GM12878 (cell line): ENCODE measurements around the gene PPP1R2B. TPM values are rescaled to one million over a fixed set of nuclear protein-coding genes. Genes with fewer than 3 reads are reported as not detected.

Source experiments
- ATAC-seq: fragments of 200-7000 bp; cut with Tn5 transposase; 3 replicates; pipeline ENCODE4 v1.9.1; 2020; ENCODE audit warnings: mild to moderate bottlenecking, moderate library complexity
- BruUV-seq: library from RNA; stranded (reverse); fragments of 400-500 nt; replicated peaks from 2 replicates; lab custom pipeline; 2021; lab: Mats Ljungman, UMichigan
- CTCF ChIA-PET: fragments of 300-600 bp; sonication (Branson Sonifier 250); formaldehyde crosslinking; extraction: SDS; loops from one replicate; lab custom pipeline; 2021; ENCODE audit warnings: inconsistent platforms; lab: Yijun Ruan, JAX
- POLR2A ChIA-PET: fragments of 350-600 bp; formaldehyde crosslinking; extraction: SDS; loops from one replicate; lab custom pipeline; 2021; ENCODE audit warnings: inconsistent platforms; lab: Charles Lee
- RAD21 ChIA-PET: fragments of 300-600 bp; sonication (Branson Sonifier 250); formaldehyde crosslinking; loops from one replicate; lab custom pipeline; 2023; ENCODE audit warnings: antibody characterized with exemption; ENCODE audit not compliant: unreplicated experiment; lab: Charles Lee
- SMC1A ChIA-PET: fragments of 300-600 bp; sonication (Branson Sonifier 250); formaldehyde crosslinking; loops from one replicate; lab custom pipeline; 2023; ENCODE audit not compliant: unreplicated experiment, uncharacterized antibody; lab: Charles Lee
- DNase-seq: peaks from one replicate; pipeline ENCODE4 v3.0.0-alpha.2; 2011; ENCODE audit warnings: low read depth, low spot score
- FAIRE-seq: peaks from 3 replicates; lab custom pipeline; 2011; peaks lifted over from hg19 to GRCh38; lab: Jason Lieb, UNC
- H2AFZ ChIP-seq: 2 replicates; pipeline ENCODE4 v1.6.0; 2011; ENCODE audit warnings: low read depth, low read length, control low read depth; ENCODE audit not compliant: control insufficient read depth
- H3K27ac ChIP-seq: 2 replicates; pipeline ENCODE4 v1.5.1; 2011; ENCODE audit warnings: control low read depth; ENCODE audit not compliant: control insufficient read depth, insufficient read depth
- H3K27me3 ChIP-seq, 2 experiments: replicated peaks in 1 of 2; 2 replicates each; pipeline versions ENCODE4 v1.6.0 to v1.6.1; 2011; ENCODE audit warnings: low read length in 1 of 2; ENCODE audit not compliant: control insufficient read depth in 2 of 2, insufficient read depth in 2 of 2
- H3K36me3 ChIP-seq, 2 experiments: 2 replicates each; pipeline ENCODE4 v1.5.1; 2011; ENCODE audit warnings: low read length in 1 of 2; ENCODE audit not compliant: control insufficient read depth in 2 of 2, insufficient read depth in 2 of 2
- H3K4me1 ChIP-seq: 2 replicates; pipeline ENCODE4 v1.6.1; 2011; ENCODE audit warnings: mild to moderate bottlenecking, low read length, moderate library complexity, mixed read lengths; ENCODE audit not compliant: control insufficient read depth, insufficient read depth
- H3K4me2 ChIP-seq: 2 replicates; pipeline ENCODE4 v1.6.0; 2011; ENCODE audit warnings: control low read depth; ENCODE audit not compliant: control insufficient read depth, insufficient read depth
- H3K4me3 ChIP-seq: fragments of 200-600 bp; sonication (generic); 2 replicates; pipeline ENCODE4 v1.5.1; 2016
- H3K79me2 ChIP-seq: 2 replicates; pipeline ENCODE4 v1.6.0; 2011; ENCODE audit warnings: low read length; ENCODE audit not compliant: control insufficient read depth, insufficient read depth
- H3K9ac ChIP-seq: 2 replicates; pipeline ENCODE4 v1.8.0; 2011; ENCODE audit warnings: low read length, control low read depth, mixed read lengths; ENCODE audit not compliant: control insufficient read depth, insufficient read depth
- H3K9me3 ChIP-seq: replicated peaks from 3 replicates; pipeline ENCODE4 v1.5.1; 2011; ENCODE audit warnings: mild to moderate bottlenecking, low read length; ENCODE audit not compliant: control insufficient read depth, insufficient read depth
- H4K20me1 ChIP-seq: 2 replicates; pipeline ENCODE4 v1.6.0; 2011; ENCODE audit not compliant: control insufficient read depth, insufficient read depth
- CHD2 ChIP-seq: IDR thresholded peaks from 2 replicates; pipeline ENCODE4 v1.6.1; 2011; ENCODE audit warnings: low read depth, low read length, improper control_type of control experiment, borderline replicate concordance
- E4F1 ChIP-seq: fragments of 450-650 bp; IDR thresholded peaks from 2 replicates; pipeline ENCODE4 v1.6.1; 2018; ENCODE audit warnings: borderline replicate concordance, mild to moderate bottlenecking; ENCODE audit not compliant: partially characterized antibody
- ESRRA ChIP-seq: IDR thresholded peaks from 2 replicates; pipeline ENCODE4 v1.6.1; 2012; ENCODE audit warnings: mild to moderate bottlenecking, low read length, improper control_type of control experiment
- IRF3 ChIP-seq: fragments of 450-650 bp; IDR thresholded peaks from 2 replicates; pipeline ENCODE4 v1.6.1; 2014; ENCODE audit warnings: mild to moderate bottlenecking
- KAT2A ChIP-seq: conservative IDR thresholded peaks from 2 replicates; pipeline ENCODE4 v1.6.1; 2011; ENCODE audit warnings: low read depth, low read length; ENCODE audit not compliant: control insufficient read depth
- POLR2AphosphoS2 ChIP-seq: IDR thresholded peaks from 2 replicates; pipeline ENCODE4 v1.6.1; 2011; ENCODE audit warnings: low read depth, mild to moderate bottlenecking, low read length, improper control_type of control experiment, moderate library complexity
- RAD51 ChIP-seq: fragments of 450-650 bp; IDR thresholded peaks from 2 replicates; pipeline ENCODE4 v1.6.1; 2016; ENCODE audit warnings: moderate library complexity, mild to moderate bottlenecking, inconsistent platforms
- TAF1 ChIP-seq: IDR thresholded peaks from 2 replicates; pipeline ENCODE4 v1.6.1; 2011; ENCODE audit warnings: mild to moderate bottlenecking, low read depth, low read length, borderline replicate concordance
- TBL1XR1 ChIP-seq: IDR thresholded peaks from 2 replicates; pipeline ENCODE4 v1.6.1; 2012; ENCODE audit warnings: low read depth, low read length, improper control_type of control experiment
- ZBED1 ChIP-seq: IDR thresholded peaks from 2 replicates; pipeline ENCODE4 v1.6.1; 2016; ENCODE audit warnings: borderline replicate concordance
- WGBS: methylation state at CpG from one replicate; pipeline ENCODE4 v1.1.6; 2016; ENCODE audit warnings: low lambda C conversion rate; ENCODE audit not compliant: insufficient replicate concordance, insufficient coverage; ENCODE audit errors: missing lambda C conversion rate; 5-methylcytosine and 5-hydroxymethylcytosine counted together
- in situ Hi-C: fragments of 300-500 bp; cut with MboI; formaldehyde crosslinking; loops from 9 replicates; pipeline ENCODE4 v1.14.3; 2018; ENCODE audit warnings: mixed read lengths
- intact Hi-C: fragments of 100-400 bp; cut with micrococcal nuclease; formaldehyde crosslinking; loops from one replicate; pipeline ENCODE4 v1.14.2; 2022; ENCODE audit not compliant: unreplicated experiment
- polyA plus RNA-seq, 11 experiments: library from polyadenylated mRNA; depleted of rRNA in 4 of 11; unstranded in 6 of 11; stranded (reverse) in 5 of 11; fragments of >200 nt; fragmentation: Nextera tagmentation in 4 of 11; fragmentation: Illumina TruSeq in 1 of 11; extraction: Ambion mirVana in 4 of 11; extraction: Trizol in 1 of 11; gene quantifications; 1 replicate in 1 of 11; 2 replicates in 10 of 11; pipeline versions ENCODE4 v1.2.1 to v1.2.3, GENCODE V29; 2011 to 2016; ENCODE audit warnings: inconsistent platforms in 2 of 11, missing spikeins in 2 of 11, low read depth in 1 of 11
- total RNA-seq, 4 experiments: library from RNA; depleted of rRNA in 3 of 4; stranded (reverse); fragments of >200 nt in 3 of 4; fragmentation: Illumina TruSeq in 1 of 4; extraction: Trizol in 1 of 4; gene quantifications; 2 replicates each; pipeline versions ENCODE4 v1.2.1 to v1.2.3, GENCODE V29; 2013 to 2021

Gene PPP1R2B
- total and polyA plus RNA-seq, 10 of the 15 experiments (the other 5 are each of a cell fraction or from before 2014, with no cell fraction given), result 0.02 to 0.13 (median 0.08) TPM; not detected in 5

- Histone ChIP-seq H3K9ac (no peak overlapping the region), H3K27ac (no peak overlapping the region), H3K4me2 (no peak overlapping the region), H3K9me3 (no peaks in the 10 kb centered on the region), H3K79me2 (no peaks in the 10 kb centered on the region), H2AFZ (no peak overlapping the region), H3K4me1 (no peaks in the 10 kb centered on the region), H3K4me3 (no peak overlapping the region), H4K20me1 (no peaks in the 10 kb centered on the region), H3K27me3 (no peaks in the 10 kb centered on the region; a peak in 1 of 4 replicates), H3K36me3 (no peaks in the 10 kb centered on the region)
- no TSS peak for BruUV-seq
- intact Hi-C loops (no loop called here), in situ Hi-C loops (no loop called here)
- WGBS, result 50% methylated on average over 2 of the region's 2 CpGs
- no peak for FAIRE-seq
- RAD21 ChIA-PET, result interaction anchor here (0.8 kb wide), 1 partner anchor 14 kb away, joined by 3 read pairs; no protein-coding TSS in a partner anchor
- no peak for TF ChIP-seq TAF1
- TF ChIP-seq POLR2AphosphoS2, result no peak
- TF ChIP-seq KAT2A, result no peak
- no peak for TF ChIP-seq CHD2
- no peak for TF ChIP-seq E4F1
- TF ChIP-seq RAD51, result no peak
- TF ChIP-seq ZBED1, result no peak
- TF ChIP-seq IRF3, result no peak
- TF ChIP-seq ESRRA, result no peak
- no peak for TF ChIP-seq TBL1XR1
- ATAC-seq, result no peak
- DNase-seq, result no peak
- POLR2A ChIA-PET, result no interaction called here
- SMC1A ChIA-PET, result interaction anchor here (1.0 to 1.1 kb wide), 2 partner anchors 12 to 25 kb away, joined by 3 to 4 read pairs; no protein-coding TSS in a partner anchor
- CTCF ChIA-PET, result no interaction called here
These were observed 46.7 kb upstream of the PPP1R2B start for GRCh38 chr5:156803404-156803803.
